WTC11 (cell line): Measurements from ENCODE around the gene PRDM5. TPM values are rescaled to one million over a fixed set of nuclear protein-coding genes. Genes with fewer than 3 reads are reported as not detected.

Experiments used
- ATAC-seq: fragments of 200-7000 bp; cut with Tn5 transposase; 2 replicates; pipeline ENCODE4 v1.10.0; 2021; ENCODE audit warnings: mild to moderate bottlenecking, moderate library complexity
- CTCF ChIA-PET: fragments of 300-600 bp; sonication (Branson Sonifier 250); formaldehyde crosslinking; loops from one replicate; lab custom pipeline; 2021; ENCODE audit warnings: antibody characterized with exemption; lab: Charles Lee
- POLR2A ChIA-PET: fragments of 350-600 bp; sonication (Branson Sonifier 250); formaldehyde crosslinking; loops from one replicate; lab custom pipeline; 2021; ENCODE audit warnings: antibody characterized with exemption; lab: Charles Lee
- DNase-seq: peaks from one replicate; pipeline ENCODE4 v3.0.0; 2021; ENCODE audit warnings: low spot score
- H3K27ac Mint-ChIP-seq: 2 replicates; pipeline ENCODE4 v1.8.0; 2021; ENCODE audit warnings: mixed read lengths
- H3K27me3 Mint-ChIP-seq: 2 replicates; pipeline ENCODE4 v1.8.0; 2021; ENCODE audit warnings: low read depth, mild to moderate bottlenecking, moderate library complexity, mixed read lengths
- H3K36me3 Mint-ChIP-seq: 2 replicates; pipeline ENCODE4 v1.8.0; 2021; ENCODE audit warnings: mixed read lengths
- H3K4me1 Mint-ChIP-seq: 2 replicates; pipeline ENCODE4 v1.8.0; 2022; ENCODE audit warnings: mixed read lengths
- H3K4me3 Mint-ChIP-seq: 2 replicates; pipeline ENCODE4 v1.8.0; 2021; ENCODE audit warnings: mild to moderate bottlenecking, moderate library complexity, mixed read lengths
- H3K9me3 Mint-ChIP-seq: 2 replicates; pipeline ENCODE4 v1.8.0; 2021; ENCODE audit warnings: mixed read lengths
- ATF6 ChIP-seq: sonication (generic); formaldehyde crosslinking; IDR thresholded peaks from 2 replicates; pipeline ENCODE4 v1.8.1; 2023; ENCODE audit warnings: mild to moderate bottlenecking, missing genetic modification reagents
- CBFB ChIP-seq: sonication (generic); formaldehyde crosslinking; IDR thresholded peaks from 2 replicates; pipeline ENCODE4 v1.8.1; 2022; ENCODE audit warnings: mild to moderate bottlenecking, low read depth, missing genetic modification reagents
- E2F4 ChIP-seq: sonication (generic); formaldehyde crosslinking; IDR thresholded peaks from 2 replicates; pipeline ENCODE4 v1.8.1; 2022; ENCODE audit warnings: low read depth, mild to moderate bottlenecking, moderate library complexity, missing genetic modification reagents, borderline replicate concordance
- EMX1 ChIP-seq: fragments of 250-450 bp; sonication (Bioruptor Pico); IDR thresholded peaks from 2 replicates; pipeline ENCODE4 v1.8.0; 2021; ENCODE audit warnings: mild to moderate bottlenecking
- ETV6 ChIP-seq: sonication (generic); formaldehyde crosslinking; IDR thresholded peaks from 2 replicates; pipeline ENCODE4 v1.8.1; 2022; ENCODE audit warnings: mild to moderate bottlenecking, missing genetic modification reagents
- GABPB1 ChIP-seq: sonication (generic); formaldehyde crosslinking; IDR thresholded peaks from 2 replicates; pipeline ENCODE4 v1.8.1; 2023; ENCODE audit warnings: mild to moderate bottlenecking, missing genetic modification reagents
- MXD4 ChIP-seq: fragments of 250-450 bp; sonication (Bioruptor Pico); IDR thresholded peaks from 2 replicates; pipeline ENCODE4 v1.8.0; 2021; ENCODE audit warnings: mild to moderate bottlenecking, moderate library complexity, borderline replicate concordance
- MYBL2 ChIP-seq: sonication (generic); formaldehyde crosslinking; IDR thresholded peaks from 2 replicates; pipeline ENCODE4 v1.8.1; 2023; ENCODE audit warnings: mild to moderate bottlenecking, moderate library complexity, missing genetic modification reagents
- NFE2L1 ChIP-seq: sonication (generic); formaldehyde crosslinking; IDR thresholded peaks from 2 replicates; pipeline ENCODE4 v1.8.1; 2023; ENCODE audit warnings: missing genetic modification reagents
- NFYB ChIP-seq: sonication (generic); formaldehyde crosslinking; conservative IDR thresholded peaks from 2 replicates; pipeline ENCODE4 v1.8.0; 2022; ENCODE audit warnings: low read depth, missing genetic modification reagents
- NR1H2 ChIP-seq: sonication (generic); formaldehyde crosslinking; IDR thresholded peaks from 2 replicates; pipeline ENCODE4 v1.9.0; 2021; ENCODE audit warnings: mild to moderate bottlenecking, moderate library complexity, missing genetic modification reagents
- RELA ChIP-seq: sonication (generic); formaldehyde crosslinking; IDR thresholded peaks from 2 replicates; pipeline ENCODE4 v1.8.1; 2022; ENCODE audit warnings: missing genetic modification reagents, mild to moderate bottlenecking, borderline replicate concordance
- RORB ChIP-seq: fragments of 250-450 bp; sonication (Bioruptor Pico); IDR thresholded peaks from 2 replicates; pipeline ENCODE4 v1.9.0; 2021; ENCODE audit warnings: mild to moderate bottlenecking
- ZMAT4 ChIP-seq: fragments of 250-450 bp; sonication (Bioruptor Pico); IDR thresholded peaks from 2 replicates; pipeline ENCODE4 v1.9.0; 2021; ENCODE audit warnings: mild to moderate bottlenecking
- ZNF219 ChIP-seq: sonication (generic); formaldehyde crosslinking; IDR thresholded peaks from 2 replicates; pipeline ENCODE4 v1.8.0; 2023; ENCODE audit warnings: missing genetic modification reagents, mild to moderate bottlenecking, borderline replicate concordance
- ZNF263 ChIP-seq: sonication (generic); formaldehyde crosslinking; IDR thresholded peaks from 2 replicates; pipeline ENCODE4 v1.8.1; 2022; ENCODE audit warnings: low read depth, mild to moderate bottlenecking, moderate library complexity, missing genetic modification reagents
- total RNA-seq: library from RNA; stranded (reverse); gene quantifications from 3 replicates; pipeline ENCODE4 v1.2.3, GENCODE V29; 2021
- TF ChIP-seq, protein P1 (sequence below): sonication (generic); formaldehyde crosslinking; IDR thresholded peaks from 2 replicates; pipeline ENCODE4 v1.8.0; 2022; ENCODE audit warnings: mild to moderate bottlenecking, missing genetic modification reagents
- TF ChIP-seq, protein P2 (sequence below): sonication (generic); formaldehyde crosslinking; IDR thresholded peaks from 2 replicates; pipeline ENCODE4 v1.8.0; 2023; ENCODE audit warnings: missing genetic modification reagents
- TF ChIP-seq, protein P3 (sequence below): fragments of 250-450 bp; sonication (Bioruptor Pico); IDR thresholded peaks from 2 replicates; pipeline ENCODE4 v1.9.0; 2021; ENCODE audit warnings: mild to moderate bottlenecking
- TF ChIP-seq, protein P4 (sequence below): sonication (generic); formaldehyde crosslinking; conservative IDR thresholded peaks from 2 replicates; pipeline ENCODE4 v1.8.1; 2023; ENCODE audit warnings: mild to moderate bottlenecking, low read depth, missing genetic modification reagents, moderate library complexity

The PRDM5 gene
- total RNA-seq, 1 experiment from 2014 or later: 47.0 TPM

DNA sequence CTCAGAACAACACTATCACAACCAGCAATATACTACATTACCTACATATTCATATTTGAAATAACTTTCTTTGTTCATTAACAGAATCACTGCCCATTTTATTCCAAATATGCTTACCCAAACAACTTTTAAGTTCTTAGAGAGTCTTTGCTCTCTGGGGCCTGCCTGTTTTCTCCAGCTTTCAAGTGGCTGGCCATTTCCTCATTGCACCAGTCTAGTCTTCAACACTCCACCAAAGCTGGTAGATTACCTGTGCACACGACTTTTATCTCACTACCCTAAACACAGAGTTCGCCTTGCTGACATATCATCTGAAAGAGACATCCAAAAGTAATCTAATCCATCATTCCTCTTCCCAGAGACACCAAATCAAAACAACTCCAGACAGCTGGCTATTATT is 66.2 kb downstream of the PRDM5 start (continued):
- TF ChIP-seq MYBL2: no peak
- no peak for TF ChIP-seq EMX1 (CRISPR knock-in tag)
- no peak for TF ChIP-seq RORB (CRISPR knock-in tag)
- TF ChIP-seq MXD4 (CRISPR knock-in tag): no peak
- TF ChIP-seq, protein P1, sequence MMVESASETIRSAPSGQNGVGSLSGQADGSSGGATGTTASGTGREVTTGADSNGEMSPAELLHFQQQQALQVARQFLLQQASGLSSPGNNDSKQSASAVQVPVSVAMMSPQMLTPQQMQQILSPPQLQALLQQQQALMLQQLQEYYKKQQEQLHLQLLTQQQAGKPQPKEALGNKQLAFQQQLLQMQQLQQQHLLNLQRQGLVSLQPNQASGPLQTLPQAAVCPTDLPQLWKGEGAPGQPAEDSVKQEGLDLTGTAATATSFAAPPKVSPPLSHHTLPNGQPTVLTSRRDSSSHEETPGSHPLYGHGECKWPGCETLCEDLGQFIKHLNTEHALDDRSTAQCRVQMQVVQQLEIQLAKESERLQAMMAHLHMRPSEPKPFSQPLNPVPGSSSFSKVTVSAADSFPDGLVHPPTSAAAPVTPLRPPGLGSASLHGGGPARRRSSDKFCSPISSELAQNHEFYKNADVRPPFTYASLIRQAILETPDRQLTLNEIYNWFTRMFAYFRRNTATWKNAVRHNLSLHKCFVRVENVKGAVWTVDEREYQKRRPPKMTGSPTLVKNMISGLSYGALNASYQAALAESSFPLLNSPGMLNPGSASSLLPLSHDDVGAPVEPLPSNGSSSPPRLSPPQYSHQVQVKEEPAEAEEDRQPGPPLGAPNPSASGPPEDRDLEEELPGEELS (CRISPR knock-in tag): no peak
- TF ChIP-seq, protein P2, sequence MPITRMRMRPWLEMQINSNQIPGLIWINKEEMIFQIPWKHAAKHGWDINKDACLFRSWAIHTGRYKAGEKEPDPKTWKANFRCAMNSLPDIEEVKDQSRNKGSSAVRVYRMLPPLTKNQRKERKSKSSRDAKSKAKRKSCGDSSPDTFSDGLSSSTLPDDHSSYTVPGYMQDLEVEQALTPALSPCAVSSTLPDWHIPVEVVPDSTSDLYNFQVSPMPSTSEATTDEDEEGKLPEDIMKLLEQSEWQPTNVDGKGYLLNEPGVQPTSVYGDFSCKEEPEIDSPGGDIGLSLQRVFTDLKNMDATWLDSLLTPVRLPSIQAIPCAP (CRISPR knock-in tag): no peak
- no peak for TF ChIP-seq E2F4 (CRISPR knock-in tag)
- no peak for TF ChIP-seq RELA (CRISPR knock-in tag)
- TF ChIP-seq GABPB1 (CRISPR knock-in tag): no peak
- no peak for TF ChIP-seq ZNF219 (CRISPR knock-in tag)
- no peak for TF ChIP-seq ZMAT4 (CRISPR knock-in tag)
- TF ChIP-seq, protein P3, sequence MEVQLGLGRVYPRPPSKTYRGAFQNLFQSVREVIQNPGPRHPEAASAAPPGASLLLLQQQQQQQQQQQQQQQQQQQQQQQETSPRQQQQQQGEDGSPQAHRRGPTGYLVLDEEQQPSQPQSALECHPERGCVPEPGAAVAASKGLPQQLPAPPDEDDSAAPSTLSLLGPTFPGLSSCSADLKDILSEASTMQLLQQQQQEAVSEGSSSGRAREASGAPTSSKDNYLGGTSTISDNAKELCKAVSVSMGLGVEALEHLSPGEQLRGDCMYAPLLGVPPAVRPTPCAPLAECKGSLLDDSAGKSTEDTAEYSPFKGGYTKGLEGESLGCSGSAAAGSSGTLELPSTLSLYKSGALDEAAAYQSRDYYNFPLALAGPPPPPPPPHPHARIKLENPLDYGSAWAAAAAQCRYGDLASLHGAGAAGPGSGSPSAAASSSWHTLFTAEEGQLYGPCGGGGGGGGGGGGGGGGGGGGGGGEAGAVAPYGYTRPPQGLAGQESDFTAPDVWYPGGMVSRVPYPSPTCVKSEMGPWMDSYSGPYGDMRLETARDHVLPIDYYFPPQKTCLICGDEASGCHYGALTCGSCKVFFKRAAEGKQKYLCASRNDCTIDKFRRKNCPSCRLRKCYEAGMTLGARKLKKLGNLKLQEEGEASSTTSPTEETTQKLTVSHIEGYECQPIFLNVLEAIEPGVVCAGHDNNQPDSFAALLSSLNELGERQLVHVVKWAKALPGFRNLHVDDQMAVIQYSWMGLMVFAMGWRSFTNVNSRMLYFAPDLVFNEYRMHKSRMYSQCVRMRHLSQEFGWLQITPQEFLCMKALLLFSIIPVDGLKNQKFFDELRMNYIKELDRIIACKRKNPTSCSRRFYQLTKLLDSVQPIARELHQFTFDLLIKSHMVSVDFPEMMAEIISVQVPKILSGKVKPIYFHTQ: no peak

DNA sequence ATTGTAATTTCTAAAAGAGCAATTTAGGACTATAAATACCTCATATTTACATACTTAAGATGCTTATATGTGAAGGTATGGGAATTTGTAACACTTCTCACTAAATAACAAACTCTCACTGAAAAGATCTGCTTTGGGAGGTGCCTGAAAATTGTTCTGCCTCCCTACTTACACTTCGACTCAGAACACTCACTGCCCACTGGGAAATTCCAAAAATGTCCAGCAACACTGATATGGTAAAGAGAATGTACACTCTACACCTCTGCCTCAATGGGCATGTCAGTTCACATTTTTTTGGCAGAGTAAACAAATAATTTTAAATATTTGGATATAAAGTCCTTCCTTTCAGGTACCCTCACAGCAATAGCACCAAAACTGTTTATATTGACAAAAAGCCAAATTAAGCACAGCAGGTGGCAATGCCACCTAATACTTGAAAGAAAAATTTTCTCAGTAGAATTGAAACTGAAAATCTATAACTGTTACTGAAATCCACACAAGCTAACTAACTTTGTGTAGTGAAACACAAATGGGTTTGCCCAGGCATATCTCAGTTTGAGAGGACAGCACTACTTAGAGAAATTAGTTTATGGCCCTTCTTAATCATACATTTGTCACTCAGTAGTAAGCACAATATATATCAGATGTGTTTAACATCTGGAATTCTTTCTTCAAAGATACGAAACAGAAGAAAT is 67.1 kb downstream of the PRDM5 start:
- no peak for DNase-seq
- H3K9me3 Mint-ChIP-seq: no peaks in the 10 kb centered on the region
- peaks cover 21% of the 10 kb centered on the region for H3K4me1 Mint-ChIP-seq
- H3K4me3 Mint-ChIP-seq: no peak overlapping the region
- CTCF ChIA-PET: no interaction called here
- no peak overlapping the region for H3K27ac Mint-ChIP-seq
- POLR2A ChIA-PET: no interaction called here
- no peaks in the 10 kb centered on the region for H3K27me3 Mint-ChIP-seq
- ATAC-seq: no peak
- H3K36me3 Mint-ChIP-seq: peaks cover 7% of the 10 kb centered on the region
- no peak for TF ChIP-seq RELA (CRISPR knock-in tag)
- TF ChIP-seq ETV6: no peak
- TF ChIP-seq NFE2L1: no peak
- no peak for TF ChIP-seq CBFB (CRISPR knock-in tag)
- no peak for TF ChIP-seq NR1H2
- no peak for TF ChIP-seq ATF6 (CRISPR knock-in tag)
- no peak for TF ChIP-seq ZNF263 (CRISPR knock-in tag)
- TF ChIP-seq, protein P4, sequence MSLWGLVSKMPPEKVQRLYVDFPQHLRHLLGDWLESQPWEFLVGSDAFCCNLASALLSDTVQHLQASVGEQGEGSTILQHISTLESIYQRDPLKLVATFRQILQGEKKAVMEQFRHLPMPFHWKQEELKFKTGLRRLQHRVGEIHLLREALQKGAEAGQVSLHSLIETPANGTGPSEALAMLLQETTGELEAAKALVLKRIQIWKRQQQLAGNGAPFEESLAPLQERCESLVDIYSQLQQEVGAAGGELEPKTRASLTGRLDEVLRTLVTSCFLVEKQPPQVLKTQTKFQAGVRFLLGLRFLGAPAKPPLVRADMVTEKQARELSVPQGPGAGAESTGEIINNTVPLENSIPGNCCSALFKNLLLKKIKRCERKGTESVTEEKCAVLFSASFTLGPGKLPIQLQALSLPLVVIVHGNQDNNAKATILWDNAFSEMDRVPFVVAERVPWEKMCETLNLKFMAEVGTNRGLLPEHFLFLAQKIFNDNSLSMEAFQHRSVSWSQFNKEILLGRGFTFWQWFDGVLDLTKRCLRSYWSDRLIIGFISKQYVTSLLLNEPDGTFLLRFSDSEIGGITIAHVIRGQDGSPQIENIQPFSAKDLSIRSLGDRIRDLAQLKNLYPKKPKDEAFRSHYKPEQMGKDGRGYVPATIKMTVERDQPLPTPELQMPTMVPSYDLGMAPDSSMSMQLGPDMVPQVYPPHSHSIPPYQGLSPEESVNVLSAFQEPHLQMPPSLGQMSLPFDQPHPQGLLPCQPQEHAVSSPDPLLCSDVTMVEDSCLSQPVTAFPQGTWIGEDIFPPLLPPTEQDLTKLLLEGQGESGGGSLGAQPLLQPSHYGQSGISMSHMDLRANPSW (CRISPR knock-in tag): no peak
- TF ChIP-seq NFYB (CRISPR knock-in tag): no peak
